ENCODE measurements around the gene SEMA5B.

SEMA5B gene

DNA sequence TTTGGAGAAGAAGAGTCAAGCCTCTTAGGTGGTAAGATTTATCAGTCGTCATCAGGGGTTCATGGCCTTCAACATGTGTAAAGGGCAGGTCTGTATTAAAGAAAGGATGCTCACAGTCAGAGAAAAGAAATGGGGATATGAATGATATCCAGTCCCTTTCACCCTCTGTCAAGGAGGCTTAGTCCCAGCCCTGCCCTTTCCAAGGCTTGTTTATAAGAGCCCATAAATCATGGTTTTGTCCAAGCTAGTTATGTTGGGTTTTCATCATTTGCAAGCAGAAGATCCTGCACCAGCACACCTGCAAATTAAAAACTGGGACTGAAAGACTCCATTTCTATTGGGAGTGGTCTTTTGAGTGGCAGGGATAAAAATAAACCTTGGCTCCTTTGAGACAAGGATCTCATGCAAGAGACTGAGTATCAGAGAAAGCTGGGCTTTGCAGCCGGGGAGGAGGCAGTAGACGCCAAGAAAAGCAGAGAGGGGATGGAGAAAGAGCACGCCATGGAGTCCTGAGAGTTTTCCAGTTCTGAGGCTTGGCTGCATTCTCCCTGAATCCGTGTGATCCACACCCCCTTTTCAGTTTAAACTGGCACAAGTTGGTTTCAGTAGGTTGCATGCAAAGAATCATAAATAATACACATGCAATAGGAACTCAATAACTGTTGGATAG, 26.7 kb upstream of the SEMA5B start:
- DNase-seq: no peak

DNA sequence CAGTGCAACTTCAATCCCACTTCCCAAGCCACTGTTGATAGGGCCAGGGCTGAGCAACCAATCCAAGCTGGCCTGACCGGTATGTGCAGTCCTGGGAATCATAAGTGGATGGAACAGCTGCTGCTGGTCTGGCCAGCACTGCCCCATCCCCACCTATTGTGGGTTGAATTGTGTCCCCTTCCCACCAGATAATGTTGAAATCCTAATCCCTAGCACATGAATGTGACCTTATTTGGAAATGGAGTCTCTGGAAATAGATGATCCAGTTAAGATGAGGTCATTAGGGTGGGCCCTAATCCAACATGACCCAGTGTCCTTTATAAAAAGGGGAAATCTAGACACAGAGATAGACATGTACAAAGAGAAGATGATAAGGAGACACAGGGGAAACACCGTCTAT, 25.5 kb upstream of the SEMA5B start:
- DNase-seq: no peak

DNA sequence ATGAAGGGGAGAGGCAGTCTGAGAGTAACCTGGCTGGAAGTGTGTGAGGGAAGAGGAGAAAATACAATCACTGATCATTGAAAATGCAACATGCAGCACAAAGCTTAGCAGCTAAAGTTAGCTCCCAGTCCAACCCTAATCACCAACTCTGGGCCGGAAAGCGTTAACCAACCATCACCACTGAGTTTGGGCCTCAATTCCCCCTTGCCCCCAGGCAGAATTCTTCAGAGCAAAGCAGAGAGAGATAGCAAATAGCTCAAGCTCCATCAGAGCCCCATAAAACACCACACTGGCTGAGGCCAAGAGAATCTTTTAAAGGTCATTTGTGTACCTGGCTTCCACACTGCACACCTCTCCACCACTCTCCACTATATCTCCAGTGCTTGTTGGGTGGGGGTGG, 23.1 kb upstream of the SEMA5B start:
- no peak for DNase-seq

DNA sequence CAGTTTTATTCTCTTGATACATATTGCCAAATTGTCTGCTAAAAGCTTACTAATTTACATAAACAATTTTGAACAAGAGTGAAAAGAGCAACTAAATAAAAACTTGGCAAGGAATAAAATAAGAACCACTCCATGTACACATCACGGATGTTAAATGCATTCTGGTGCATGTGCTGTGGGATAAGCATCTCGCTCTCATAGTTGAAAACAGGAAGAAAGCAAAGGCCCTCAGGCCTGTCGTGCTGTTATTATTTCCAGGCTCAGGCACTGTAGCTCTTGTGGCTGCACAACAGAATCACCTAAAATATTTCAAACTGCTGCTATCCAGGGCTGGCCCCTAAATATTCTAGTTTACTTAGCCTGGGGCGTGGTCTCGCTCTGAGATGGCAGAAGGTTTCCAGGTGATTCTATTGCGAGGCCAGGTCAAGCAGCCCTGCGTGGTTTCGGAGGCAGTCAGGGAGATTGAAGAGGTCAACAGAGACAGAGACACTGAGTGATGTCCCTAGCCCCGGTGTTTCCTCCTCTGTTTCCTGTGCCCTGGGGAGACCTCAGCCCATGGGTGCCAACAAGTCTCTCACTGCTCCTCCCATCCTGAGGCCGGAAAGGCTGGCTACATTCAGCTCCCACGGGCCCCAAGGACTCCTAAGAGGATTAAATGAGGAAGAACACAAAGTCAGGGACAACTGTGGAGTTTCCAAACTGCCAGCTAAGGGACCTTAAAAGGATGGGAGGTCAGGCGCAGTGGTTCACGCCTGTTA, 21.1 kb upstream of the SEMA5B start:
- no peak for DNase-seq

DNA sequence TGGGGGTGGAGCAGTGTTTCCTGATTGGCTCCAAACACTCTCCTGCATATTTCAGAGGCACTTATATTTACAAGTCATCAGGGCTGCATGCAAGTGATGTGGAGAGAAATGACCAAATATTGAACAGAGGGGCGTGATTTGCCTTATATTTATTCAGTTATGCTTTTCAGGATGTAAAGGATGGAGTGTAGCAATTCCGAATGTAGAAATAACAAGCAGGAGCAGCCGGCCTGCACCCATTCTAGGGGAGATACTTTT, 19.4 kb upstream of the SEMA5B start:
- no peak for DNase-seq

DNA sequence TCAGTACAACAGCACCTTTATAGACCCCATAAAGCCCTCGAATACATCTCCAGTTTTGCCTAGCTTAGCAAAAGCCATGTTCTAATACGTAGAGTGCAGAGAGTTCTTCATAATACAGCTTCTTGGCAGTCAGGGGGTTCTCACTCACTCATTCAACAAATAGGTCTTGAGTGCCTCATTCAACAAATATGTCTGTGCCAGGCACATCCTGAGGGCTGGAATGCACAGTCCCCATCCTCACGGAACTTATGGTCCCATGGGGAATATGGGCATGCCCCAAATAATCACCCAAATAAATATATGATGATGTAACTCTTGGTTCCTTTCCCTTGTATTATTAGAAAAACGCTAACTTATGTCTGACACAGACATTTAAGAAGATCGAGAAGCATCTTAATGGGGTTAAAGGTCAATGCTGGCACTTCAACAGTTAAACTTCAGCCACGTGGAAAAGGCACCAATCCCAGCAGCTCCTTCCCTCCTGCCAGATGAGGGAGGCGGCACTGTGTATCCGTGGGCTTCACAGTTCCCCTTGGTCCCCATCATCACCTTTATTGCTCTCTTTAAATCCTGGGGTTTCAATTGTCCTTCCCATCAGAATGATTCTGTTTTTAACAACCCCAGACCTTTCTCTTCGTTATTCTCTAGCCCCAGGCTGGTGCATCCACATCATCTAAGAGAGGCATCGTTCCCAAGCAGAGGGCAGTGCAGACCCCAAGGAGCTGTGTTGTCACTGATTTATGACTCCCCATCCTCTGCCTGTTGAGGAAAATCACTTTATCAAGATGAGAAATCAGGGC, 18.9 kb upstream of the SEMA5B start:
- no peak for DNase-seq

DNA sequence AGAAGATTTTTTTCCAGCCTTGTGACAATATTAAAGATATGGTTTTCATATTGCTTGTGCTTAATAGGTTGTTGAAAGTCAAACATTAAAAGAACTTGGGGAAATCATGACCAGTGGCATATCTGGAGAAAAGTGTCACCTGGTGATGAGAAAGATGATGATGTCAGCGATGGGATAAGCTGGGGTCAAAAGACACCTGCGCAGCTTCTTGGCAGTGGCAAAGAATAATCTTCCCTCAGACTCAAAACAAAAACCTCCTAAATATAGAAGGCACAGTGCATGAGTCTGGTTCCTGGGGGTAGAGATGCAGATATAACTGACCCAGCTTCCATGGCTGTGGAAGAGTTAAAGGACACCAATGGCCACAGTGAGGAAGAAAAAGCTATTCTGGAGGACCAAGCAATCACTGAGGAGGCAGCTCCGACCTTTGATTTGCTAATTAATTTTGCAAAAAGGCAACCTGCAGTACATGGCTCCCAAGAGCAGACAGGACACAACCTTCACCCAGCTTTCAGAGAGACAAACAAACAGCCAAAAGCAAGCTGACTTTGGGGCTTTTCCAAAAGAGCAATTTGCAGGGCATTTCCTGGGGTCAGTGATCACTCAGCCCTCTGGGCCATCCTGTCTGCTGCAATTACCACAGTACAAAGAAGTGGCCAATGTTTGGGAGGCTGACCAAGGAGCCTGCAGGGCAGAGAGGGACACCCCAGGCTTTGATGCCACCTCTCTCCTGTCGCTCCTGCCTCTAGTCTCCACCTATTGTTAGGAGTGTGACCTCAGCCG, 17.6 kb upstream of the SEMA5B start:
- no peak for DNase-seq

DNA sequence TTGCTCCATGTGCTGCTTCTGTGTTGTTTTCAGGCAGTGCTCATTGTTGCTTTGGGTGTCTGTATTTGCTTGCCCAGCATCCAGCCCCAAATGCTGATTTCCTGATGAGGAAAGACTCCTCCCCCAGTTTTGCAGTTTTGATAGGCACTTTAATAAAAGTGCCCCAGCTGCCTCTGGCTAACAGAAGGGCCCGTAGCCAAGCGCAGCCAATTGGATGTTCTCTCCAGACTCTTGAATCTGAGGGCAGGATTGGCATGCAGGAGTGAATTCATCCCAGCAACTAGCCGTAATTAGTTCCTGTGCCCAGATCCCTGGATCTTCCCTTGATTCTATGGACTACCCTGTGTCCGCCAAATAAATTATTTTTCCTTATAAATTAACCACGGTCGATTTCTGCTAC, 14.8 kb upstream of the SEMA5B start:
- no peak for DNase-seq

DNA sequence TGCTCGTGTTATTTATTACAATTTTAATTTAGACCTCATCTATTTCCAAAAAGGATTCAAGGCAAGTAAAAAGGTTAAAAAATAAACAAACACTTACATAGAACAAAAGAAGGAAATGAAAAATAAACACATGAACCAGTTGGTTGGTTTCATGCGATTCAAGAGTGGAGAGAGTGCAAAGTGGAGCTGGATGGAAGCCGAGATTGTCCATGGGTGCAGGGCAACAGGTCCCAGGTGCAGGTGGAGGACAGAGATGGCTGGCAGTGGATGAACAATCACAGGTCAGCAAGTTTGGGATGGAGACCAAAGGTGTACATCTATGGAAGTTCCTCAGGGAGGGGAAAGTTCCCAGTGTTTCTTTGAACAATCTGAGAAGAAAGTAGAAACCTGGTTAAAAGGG, 11.6 kb upstream of the SEMA5B start:
- DNase-seq: no peak

DNA sequence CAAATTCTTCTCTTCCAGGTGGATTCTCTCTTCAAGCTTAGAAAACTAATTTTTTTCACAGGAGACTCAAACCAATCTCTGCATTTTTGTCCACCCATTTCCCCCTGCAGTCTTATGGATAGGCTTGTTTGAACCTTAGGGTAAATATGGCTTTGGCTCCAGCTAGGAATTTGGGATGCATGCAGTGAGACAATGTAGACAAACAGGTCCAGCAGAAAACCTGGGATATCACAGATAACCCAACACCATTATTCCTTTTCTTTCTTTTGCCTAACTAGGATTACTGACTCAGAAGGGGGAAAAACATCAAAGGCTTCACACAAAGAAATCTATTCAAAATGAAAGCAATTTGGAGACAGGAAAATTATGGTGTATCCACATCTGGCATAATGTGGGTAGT, 11.2 kb upstream of the SEMA5B start:
- DNase-seq: no peak

DNA sequence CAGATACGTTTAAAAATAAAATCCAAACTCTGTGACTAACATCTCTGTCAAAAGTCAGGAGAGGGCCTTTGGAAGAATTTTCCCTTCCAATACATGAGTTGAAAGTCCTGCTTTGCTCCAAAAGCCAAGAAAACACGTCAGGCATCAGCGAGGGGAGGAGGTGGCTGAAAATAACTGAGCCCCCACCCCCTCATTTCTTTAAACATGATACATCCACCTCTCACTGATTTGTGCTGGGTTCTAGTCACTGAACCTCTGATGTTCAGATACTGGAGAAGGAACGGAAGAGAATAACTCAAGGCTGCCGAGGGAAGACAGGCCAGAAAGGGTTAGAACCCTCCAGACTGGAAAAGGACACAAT, 9.4 kb upstream of the SEMA5B start:
- no peak for DNase-seq

DNA sequence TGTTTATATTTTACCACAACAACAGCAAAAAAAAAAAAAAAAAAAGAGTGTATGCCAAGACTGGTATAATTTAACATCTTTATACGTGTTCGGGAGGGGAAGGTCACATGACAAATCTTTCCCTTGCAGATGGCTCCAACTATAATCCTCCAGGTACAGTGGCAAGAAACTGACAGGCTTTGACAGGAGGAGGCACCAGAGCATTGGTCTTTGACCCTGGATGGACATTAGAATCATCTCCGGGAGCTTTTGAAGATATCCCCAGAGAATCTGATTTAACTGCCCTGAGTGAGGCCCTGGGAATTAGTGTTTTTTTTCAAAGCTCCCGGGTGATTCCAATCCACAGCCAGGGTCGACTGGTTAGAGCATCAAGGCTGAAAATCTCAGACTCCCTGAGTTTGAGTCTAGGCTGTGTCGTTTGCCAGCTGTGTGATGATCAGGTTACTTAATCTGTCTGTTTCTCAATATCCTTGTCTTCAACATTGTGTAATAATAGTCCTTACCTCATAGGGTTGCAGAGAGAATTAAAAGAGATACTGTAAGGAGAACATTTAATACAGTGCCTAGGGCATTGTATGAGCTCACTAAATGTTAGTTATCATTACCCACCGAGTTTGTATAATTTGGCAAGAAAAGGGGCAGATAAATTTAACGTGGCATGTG, 8.9 kb upstream of the SEMA5B start:
- DNase-seq: no peak

DNA sequence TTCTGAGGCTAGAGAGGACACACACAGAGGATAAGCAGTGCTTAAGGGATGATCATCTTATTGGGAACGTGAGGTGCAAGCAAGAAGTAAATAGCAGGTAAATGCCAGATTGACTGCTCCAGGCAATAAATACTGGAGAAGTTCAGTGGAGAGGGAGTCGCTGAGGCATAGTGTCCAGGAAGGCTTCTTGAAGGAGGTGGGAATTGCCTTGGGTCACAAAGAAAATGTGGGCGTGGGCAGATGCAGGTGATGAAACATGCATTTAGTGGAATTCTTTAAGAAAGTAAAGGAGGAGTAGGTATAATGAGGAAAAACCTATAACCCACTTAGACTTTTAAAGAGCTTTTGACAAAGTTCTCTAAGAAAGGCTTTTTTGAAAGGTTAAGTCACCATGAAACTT, 7.4 kb upstream of the SEMA5B start:
- DNase-seq: no peak

DNA sequence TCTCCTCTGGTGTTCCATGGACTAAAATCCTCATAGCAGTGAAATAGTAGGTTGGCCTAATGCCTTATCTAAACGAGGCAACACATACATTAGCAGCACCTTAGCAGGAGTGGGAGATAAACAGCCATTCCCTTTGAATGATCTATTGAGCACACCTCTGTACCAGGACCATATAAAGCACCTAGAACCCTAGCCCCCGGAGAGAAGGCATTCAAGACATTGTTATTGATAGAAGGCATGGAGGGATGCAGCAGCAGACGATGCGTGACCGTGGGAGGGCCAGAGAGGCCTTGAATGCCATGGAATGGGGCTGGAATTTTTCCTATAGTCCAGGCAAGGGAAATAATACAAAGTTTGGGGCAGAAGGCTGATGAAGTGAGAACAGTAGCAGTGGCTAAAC, 6.6 kb upstream of the SEMA5B start:
- no peak for DNase-seq

DNA sequence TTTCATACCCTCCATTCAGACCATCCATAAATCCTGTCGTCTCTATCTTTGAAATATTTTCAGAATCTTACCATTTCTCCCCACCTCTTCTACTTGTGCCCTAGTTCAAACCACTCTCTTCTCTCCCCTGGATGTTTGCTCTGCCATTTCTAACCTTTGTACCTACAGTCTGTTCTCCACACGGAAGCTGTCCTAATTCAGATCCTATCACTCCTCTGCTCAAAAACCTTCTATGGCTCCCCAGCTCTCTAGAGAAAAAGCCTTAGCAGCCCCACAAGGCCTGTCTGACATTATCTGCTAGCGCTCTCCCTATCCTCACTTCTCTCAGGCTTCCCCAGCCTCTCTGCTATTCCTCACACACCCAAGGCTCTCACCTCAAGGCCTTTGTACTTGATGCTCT, 4.5 kb upstream of the SEMA5B start:
- DNase-seq: no peak

DNA sequence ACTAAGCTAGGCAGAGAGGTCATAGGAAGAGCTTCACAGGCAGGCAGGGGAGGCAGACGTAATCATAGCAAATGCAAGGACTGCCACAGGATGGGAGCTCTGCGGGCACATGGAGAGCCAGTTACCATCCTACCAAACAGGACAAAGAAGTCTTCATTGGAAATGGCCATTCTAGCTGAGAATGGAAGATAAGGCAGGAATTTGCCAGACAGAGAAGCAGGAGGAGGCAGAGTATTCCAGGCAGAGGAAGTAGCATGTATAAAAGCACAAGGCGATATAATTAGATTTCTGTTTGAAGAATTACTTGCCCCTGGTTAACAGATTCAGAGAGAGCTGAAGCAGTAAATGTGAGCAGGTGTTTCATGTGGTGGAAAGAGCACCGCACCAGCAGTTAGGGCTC, 3.5 kb upstream of the SEMA5B start:
- DNase-seq: no peak

DNA sequence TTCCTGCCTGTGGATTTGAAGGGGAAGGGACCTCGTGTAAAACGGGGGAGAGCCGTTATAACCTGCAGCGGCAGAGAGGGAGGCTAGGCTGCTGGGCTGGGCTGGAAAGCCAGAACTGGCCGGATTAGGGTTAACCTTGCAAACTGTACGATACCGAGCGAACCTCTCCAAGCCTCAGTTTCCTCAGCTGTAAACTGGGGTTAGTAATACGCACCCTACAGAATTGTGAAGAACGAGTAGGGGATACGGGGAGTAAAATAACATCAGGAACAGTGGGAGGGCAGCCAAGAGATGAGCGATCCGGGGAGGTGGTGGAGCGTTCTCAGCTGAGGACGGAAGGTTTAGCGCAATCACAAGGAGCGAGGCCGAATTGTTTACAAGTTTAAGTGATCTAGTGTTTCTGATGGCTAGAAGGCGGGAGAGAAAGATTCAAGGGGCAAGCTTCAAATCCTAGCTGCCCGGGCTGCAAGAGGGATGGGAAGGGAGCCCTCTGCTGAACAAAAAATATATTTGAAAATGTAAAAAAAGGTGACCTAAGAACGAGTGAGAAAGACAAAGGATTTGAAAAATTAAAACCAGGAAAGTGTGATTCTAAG, 768 bp upstream of the SEMA5B start:
- peak in 1 of 5 experiments; percentile 46 for DNase-seq

DNA sequence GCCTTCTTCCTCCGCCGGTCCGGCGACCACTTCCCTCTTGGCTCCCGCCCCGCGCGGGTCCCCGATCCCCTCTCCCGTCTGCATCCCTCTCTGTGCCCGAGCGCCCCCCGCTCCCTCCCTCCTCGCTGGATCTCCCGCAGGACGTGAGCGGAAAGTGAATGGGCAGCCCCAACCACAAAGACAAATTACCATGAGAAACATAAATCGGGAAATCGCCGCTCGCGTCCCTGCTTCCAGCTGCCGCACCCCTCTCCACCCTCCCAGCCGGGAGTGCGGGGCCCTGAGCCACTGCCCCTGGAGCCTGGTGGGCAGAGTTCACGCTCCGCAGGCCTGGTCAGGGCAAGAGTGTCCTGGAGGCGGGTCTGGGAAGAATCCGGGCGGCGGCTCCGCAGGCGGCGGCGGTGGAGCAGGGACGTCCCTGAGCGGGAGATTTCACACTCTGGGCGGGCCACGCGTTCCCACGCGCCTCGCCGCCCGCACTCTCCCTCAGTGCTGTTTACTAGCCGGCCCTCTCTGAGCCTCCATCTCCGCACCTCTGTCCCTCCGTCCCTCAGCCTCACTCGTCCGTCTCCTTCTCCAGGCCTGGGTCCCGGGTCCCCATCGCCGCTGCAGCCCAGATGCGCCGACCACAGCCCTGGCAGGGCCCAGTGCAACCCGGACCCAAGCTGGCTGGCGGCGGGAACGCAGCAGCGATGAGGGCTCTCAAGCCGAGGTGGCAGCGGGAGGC, 835 bp downstream of the SEMA5B start:
- no peak for DNase-seq

DNA sequence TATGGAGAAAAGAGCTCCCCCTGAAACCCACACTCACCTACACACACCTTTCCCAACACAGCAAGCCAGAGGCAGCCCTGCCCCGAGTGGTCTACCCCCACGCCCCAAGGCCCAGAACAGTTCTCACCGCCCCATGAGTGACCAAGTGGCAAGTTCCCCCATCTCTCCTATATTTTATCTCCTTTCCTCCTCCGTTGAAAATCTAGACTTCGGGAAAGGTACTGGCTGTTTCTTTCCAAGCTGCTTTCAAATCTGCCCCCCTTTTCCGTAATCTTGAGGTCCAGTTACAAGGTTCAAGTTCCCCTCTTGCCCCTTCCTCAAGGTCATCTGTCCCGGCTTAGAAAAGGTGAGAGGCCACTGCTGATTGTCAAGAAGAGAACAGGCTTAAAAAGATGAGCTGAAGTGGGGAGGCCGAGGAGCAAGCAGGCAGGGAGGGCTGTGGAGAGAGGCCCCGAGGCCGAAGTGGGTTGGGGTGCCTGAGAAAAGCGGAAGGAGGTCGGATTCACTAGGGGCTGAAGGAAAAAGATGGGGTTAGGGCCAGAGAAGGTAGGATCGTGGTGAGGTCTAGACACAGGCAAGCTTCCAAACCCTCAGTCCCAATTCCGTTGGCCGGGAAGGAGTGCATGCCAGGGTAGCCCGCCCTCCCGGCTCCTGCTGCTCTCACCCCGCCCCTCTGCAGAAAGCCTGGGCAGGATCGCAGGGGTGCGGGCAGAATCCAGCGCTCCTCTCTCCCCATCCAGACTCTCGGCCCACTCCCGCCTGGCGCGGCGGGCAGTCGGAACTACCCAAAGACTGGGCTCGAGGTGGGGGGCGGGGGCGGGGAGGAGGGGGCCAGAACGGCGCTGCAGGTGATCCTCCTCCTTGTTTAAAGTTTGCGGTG, 1.7 kb downstream of the SEMA5B start:
- no peak for DNase-seq

DNA sequence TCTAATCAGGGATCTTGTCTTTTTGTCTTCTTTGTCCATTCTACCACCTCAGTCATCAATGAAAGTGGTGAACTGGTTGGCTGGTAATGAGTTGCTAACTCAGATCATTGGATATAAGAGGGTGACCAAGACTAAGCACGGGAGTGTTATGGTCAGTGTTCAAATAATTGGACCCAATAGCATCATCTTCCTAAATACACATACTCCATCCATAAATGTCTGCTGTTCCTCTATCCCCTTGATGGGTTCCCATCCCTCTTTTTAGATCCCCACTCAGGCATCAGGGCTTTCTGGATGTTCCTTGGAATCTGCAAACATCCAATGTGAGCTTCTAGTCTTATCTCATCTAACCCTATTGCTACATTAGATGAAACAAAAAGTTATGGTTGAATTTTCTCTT, 3.5 kb downstream of the SEMA5B start:
- DNase-seq: no peak

All from T-helper 2 cell (primary cell).